Measurements from ENCODE around the gene PRR5.
"Not testable (repeated sequence)": the region's sequence is repeated elsewhere in the genome, so short reads cannot be mapped to it uniquely, and the experiment has no call there.

PRR5 gene

GRCh38 chr22:44676066-44676440 lies 26.0 kb upstream of the PRR5 start:
- not testable (repeated sequence) for DNase-seq

- DNase-seq = no peak
Observed at GRCh38 chr22:44676441-44677352, 25.3 kb upstream of the PRR5 start.

GRCh38 chr22:44677353-44677840 lies 24.6 kb upstream of the PRR5 start:
- DNase-seq = no peak

- DNase-seq = no peak
Observed at GRCh38 chr22:44677871-44678555, 24.0 kb upstream of the PRR5 start.

- DNase-seq = no peak
Observed at GRCh38 chr22:44678556-44679305, 23.3 kb upstream of the PRR5 start.

- DNase-seq = not testable (repeated sequence)
Observed at GRCh38 chr22:44679306-44679647, 22.7 kb upstream of the PRR5 start.

- DNase-seq = no peak
Observed at GRCh38 chr22:44680058-44680457, 21.9 kb upstream of the PRR5 start.

GRCh38 chr22:44680481-44680894 lies 21.5 kb upstream of the PRR5 start:
- no peak for DNase-seq

- no peak for DNase-seq
Observed at GRCh38 chr22:44682556-44683168, 19.3 kb upstream of the PRR5 start.

GRCh38 chr22:44683237-44683636 lies 18.8 kb upstream of the PRR5 start:
- no peak for DNase-seq

- DNase-seq = no peak
Observed at GRCh38 chr22:44683881-44684280, 18.1 kb upstream of the PRR5 start.

GRCh38 chr22:44684506-44685383 lies 17.3 kb upstream of the PRR5 start:
- peak; percentile 96 for DNase-seq

GRCh38 chr22:44685384-44686056 lies 16.5 kb upstream of the PRR5 start:
- DNase-seq = peak; percentile 56

- no peak for DNase-seq
Observed at GRCh38 chr22:44686873-44687600, 15.0 kb upstream of the PRR5 start.

- DNase-seq = no peak
Observed at GRCh38 chr22:44689173-44689572, 12.8 kb upstream of the PRR5 start.

GRCh38 chr22:44689915-44690524 lies 12.0 kb upstream of the PRR5 start:
- no peak for DNase-seq

- DNase-seq = peak; percentile 77
Observed at GRCh38 chr22:44691796-44692661, 10.0 kb upstream of the PRR5 start.

GRCh38 chr22:44692662-44693007 lies 9.4 kb upstream of the PRR5 start:
- DNase-seq = no peak

GRCh38 chr22:44693145-44693544 lies 8.9 kb upstream of the PRR5 start:
- DNase-seq = peak; percentile 67
